Nephron (organoid): ENCODE data around the gene CLEC16A.
"Not testable (repeated sequence)": the region's sequence is repeated elsewhere in the genome, so short reads cannot be mapped to it uniquely, and the experiment has no call there.

Experiments used
- H3K27ac Mint-ChIP-seq, 3 experiments: 2 replicates each; pipeline ENCODE4 v1.8.0; 2020; ENCODE audit warnings: mixed read lengths in 3 of 3, mild to moderate bottlenecking in 2 of 3, moderate library complexity in 1 of 3
- H3K27me3 Mint-ChIP-seq: 2 replicates; pipeline ENCODE4 v1.8.0; 2021; ENCODE audit warnings: low read depth, mild to moderate bottlenecking, moderate library complexity, mixed read lengths
- H3K36me3 Mint-ChIP-seq: 2 replicates; pipeline ENCODE4 v1.8.0; 2020; ENCODE audit warnings: low read depth, mixed read lengths
- H3K4me1 Mint-ChIP-seq: 2 replicates; pipeline ENCODE4 v1.8.0; 2020; ENCODE audit warnings: mixed read lengths
- H3K4me3 Mint-ChIP-seq, 3 experiments: 2 replicates each; pipeline ENCODE4 v1.8.0; 2020; ENCODE audit warnings: mild to moderate bottlenecking in 3 of 3, mixed read lengths in 3 of 3, moderate library complexity in 2 of 3
- H3K9me3 Mint-ChIP-seq: 2 replicates; pipeline ENCODE4 v1.8.0; 2020; ENCODE audit warnings: mixed read lengths
- CTCF ChIP-seq, 3 experiments: fragments of 200-600 bp; sonication (generic); IDR thresholded peaks; one replicate each; pipeline ENCODE4 v1.5.0; 2021; ENCODE audit warnings: antibody characterized with exemption in 3 of 3; ENCODE audit not compliant: unreplicated experiment in 3 of 3

CLEC16A gene

DNA sequence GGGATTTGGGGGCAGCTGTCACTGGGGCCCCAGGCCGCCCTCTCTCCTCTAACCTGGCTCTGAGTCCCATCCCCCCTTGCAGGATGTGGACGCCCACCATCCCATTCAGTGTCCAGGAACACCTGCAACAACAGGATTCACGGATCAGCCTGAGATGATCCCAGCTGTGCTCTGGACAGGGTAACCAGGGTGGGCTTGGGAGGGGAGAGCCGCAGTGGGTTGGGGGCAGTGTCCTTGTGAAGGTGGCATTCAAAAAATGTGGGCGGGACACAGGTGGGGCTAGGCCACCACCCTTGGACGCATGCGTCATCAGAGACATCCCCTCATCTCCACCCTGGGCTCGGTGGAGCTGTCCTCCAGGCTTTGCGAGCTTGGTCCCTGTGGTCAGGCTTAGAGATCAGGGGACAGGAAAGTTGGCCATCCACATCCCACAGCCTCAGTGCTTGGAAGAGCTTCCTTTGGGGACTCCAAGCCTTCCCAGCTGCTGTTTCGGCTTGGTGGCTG is 21.2 kb upstream of the CLEC16A start:
- Mint-ChIP-seq H3K4me1 (peaks cover 25% of the 10 kb centered on the region), H3K27me3 (peaks cover 3% of the 10 kb centered on the region), H3K27ac (no peak overlapping the region), H3K4me3 (no peak overlapping the region), H3K9me3 (no peaks in the 10 kb centered on the region), H3K36me3 (peaks cover 32% of the 10 kb centered on the region)
- no peak for TF ChIP-seq CTCF (IDR thresholded peaks at IDR 0.05; ENCODE audit: unreplicated experiment in 3 of 3)

DNA sequence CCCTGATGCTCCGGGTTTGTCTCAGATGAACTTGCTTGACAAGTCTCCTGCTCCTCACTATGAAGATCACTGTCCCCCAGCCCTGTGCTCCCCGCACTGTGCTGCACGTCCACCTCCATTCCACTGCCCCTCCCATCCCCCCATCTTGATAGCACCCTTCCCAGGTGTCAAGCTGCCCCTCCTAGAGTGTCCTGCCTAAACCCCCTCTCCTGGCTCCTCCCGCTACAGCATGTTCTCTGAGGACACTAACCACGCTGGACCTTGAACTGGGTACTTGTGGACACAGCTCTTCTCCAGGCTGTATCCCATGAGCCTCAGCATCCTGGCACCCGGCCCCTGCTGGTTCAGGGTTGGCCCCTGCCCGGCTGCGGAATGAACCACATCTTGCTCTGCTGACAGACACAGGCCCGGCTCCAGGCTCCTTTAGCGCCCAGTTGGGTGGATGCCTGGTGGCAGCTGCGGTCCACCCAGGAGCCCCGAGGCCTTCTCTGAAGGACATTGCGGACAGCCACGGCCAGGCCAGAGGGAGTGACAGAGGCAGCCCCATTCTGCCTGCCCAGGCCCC is 20.6 kb upstream of the CLEC16A start:
- Mint-ChIP-seq H3K27ac (no peak overlapping the region), H3K4me1 (peaks cover 23% of the 10 kb centered on the region), H3K36me3 (peaks cover 32% of the 10 kb centered on the region), H3K4me3 (no peak overlapping the region), H3K27me3 (peaks cover 3% of the 10 kb centered on the region), H3K9me3 (no peaks in the 10 kb centered on the region)
- TF ChIP-seq CTCF (IDR thresholded peaks at IDR 0.05; ENCODE audit: unreplicated experiment in 3 of 3) = no peak

- H3K9me3 Mint-ChIP-seq, H3K27ac Mint-ChIP-seq, H3K27me3 Mint-ChIP-seq, H3K4me3 Mint-ChIP-seq: not testable (repeated sequence)
- Mint-ChIP-seq H3K36me3 (peaks cover 37% of the 10 kb centered on the region), H3K4me1 (peaks cover 15% of the 10 kb centered on the region)
Measured at GRCh38 chr16:10925285-10925684, 19.1 kb upstream of the CLEC16A start.

DNA sequence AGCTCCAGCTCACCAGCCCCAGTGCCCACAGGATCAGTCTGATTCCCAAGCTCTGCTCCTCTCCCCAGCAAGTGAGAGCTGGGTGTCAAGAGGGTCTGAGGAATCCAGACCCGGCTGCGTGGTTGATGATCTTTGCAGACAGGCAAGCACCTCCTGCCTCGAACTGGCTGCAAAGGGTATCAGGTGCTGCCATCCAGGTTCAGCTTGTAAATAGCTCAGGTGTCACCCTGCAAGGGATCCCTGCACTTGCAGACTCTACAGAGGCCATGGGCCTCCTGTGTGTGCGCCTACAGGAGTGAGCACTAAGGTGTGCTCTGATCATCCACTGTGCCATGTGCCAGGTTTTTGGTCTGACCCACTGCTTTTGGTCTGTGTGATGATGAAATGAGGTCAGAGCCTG is 18.3 kb upstream of the CLEC16A start:
- peaks cover 3% of the 10 kb centered on the region for H3K27me3 Mint-ChIP-seq
- H3K9me3 Mint-ChIP-seq = no peaks in the 10 kb centered on the region
- peaks cover 9% of the 10 kb centered on the region for H3K4me1 Mint-ChIP-seq
- no peak for TF ChIP-seq CTCF (IDR thresholded peaks at IDR 0.05; ENCODE audit: unreplicated experiment in 3 of 3)
- no peak overlapping the region for H3K4me3 Mint-ChIP-seq
- H3K36me3 Mint-ChIP-seq = peaks cover 38% of the 10 kb centered on the region
- H3K27ac Mint-ChIP-seq = no peak overlapping the region

GRCh38 chr16:10926867-10927266 is 17.5 kb upstream of the CLEC16A start:
- TF ChIP-seq CTCF (IDR thresholded peaks at IDR 0.05; ENCODE audit: unreplicated experiment in 3 of 3) = no peak
- H3K27ac Mint-ChIP-seq = no peak overlapping the region
- peaks cover 5% of the 10 kb centered on the region for H3K4me1 Mint-ChIP-seq
- peaks cover 42% of the 10 kb centered on the region for H3K36me3 Mint-ChIP-seq
- no peaks in the 10 kb centered on the region for H3K9me3 Mint-ChIP-seq
- peaks cover 3% of the 10 kb centered on the region for H3K27me3 Mint-ChIP-seq
- H3K4me3 Mint-ChIP-seq = no peak overlapping the region

DNA sequence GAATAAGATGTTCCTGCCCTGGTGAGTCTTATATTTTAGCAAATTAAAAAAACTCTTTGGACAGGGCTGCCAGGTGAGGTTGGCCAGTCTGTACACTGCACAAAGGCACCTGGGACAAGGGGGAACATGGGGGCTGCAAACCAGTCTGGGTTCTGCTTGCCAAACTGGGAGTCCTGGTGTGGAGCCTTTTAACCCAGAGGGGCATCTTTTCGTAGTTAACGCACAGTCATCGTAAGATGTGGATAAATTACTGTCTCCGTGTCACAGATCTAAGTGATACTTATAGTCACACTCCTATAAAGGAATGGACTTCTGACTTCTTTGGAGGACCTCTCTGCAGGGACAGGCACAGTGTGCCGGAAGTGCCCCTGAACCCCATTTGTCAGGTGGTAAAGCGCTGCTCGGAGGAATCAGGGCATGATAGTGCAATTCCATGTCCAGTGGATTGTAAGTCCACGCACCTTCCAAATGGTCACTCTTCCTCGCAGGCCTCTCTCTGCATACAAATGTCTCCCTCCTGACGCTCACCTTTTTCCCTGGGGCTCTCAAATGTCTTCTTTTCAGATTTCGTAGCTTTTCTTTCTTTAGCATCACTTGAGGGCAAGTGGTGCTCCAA is 16.8 kb upstream of the CLEC16A start:
- no peak for TF ChIP-seq CTCF (IDR thresholded peaks at IDR 0.05; ENCODE audit: unreplicated experiment in 3 of 3)
- Mint-ChIP-seq H3K27ac (no peak overlapping the region), H3K9me3 (no peaks in the 10 kb centered on the region), H3K4me1 (peaks cover 5% of the 10 kb centered on the region), H3K36me3 (peaks cover 42% of the 10 kb centered on the region), H3K27me3 (no peaks in the 10 kb centered on the region), H3K4me3 (no peak overlapping the region)

- H3K4me3 Mint-ChIP-seq, H3K27me3 Mint-ChIP-seq, H3K4me1 Mint-ChIP-seq, H3K9me3 Mint-ChIP-seq, H3K27ac Mint-ChIP-seq: not testable (repeated sequence)
- peaks cover 41% of the 10 kb centered on the region for H3K36me3 Mint-ChIP-seq
Measured at GRCh38 chr16:10929097-10929496, 15.3 kb upstream of the CLEC16A start.
